ENCODE results near the gene ARMC3. TPM values are rescaled to one million over a fixed set of nuclear protein-coding genes. Genes with fewer than 3 reads are reported as not detected.
"Not testable (repeated sequence)": the region's sequence is repeated elsewhere in the genome, so short reads cannot be mapped to it uniquely, and the experiment has no call there.

ARMC3 gene
- total RNA-seq, 4 donors from 2014 or later, result not detected

DNA sequence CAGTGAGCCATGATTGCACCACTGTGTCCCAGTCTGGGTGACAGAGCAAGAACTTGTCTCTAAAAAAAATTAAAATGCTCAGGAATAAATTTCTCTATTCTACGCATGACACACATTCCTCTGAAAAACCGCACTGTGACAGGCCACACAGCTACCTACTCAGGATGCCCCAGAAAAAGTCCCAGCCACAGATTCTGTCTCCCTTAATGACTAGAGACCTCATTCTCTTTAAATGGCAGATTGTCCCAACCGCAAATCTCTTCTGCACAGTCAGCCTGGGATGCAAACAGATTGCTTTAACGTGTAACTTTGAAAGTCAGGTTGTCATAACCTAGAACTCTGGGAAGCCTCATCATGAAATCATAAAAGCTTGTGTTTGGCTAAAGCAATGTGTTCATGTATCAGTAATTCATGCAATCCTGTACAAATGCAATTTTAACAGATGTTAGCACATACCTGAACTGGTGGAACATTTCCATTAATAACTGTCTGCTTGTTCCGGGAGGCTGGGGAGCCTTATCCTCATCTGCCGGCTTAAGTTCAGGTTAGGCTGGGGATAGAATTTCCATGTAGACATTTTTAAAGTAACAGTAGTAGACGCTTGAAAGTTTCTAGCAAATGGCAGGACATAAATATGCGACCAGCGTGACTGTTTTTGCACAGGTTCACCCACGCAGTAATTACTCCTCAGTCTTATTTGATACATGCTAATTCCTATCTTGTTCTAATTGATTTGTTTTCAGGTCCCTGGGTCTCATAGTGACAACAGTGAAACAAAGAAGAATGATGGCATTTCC is 141.4 kb downstream of the ARMC3 start:
- TF ChIP-seq, protein P1, sequence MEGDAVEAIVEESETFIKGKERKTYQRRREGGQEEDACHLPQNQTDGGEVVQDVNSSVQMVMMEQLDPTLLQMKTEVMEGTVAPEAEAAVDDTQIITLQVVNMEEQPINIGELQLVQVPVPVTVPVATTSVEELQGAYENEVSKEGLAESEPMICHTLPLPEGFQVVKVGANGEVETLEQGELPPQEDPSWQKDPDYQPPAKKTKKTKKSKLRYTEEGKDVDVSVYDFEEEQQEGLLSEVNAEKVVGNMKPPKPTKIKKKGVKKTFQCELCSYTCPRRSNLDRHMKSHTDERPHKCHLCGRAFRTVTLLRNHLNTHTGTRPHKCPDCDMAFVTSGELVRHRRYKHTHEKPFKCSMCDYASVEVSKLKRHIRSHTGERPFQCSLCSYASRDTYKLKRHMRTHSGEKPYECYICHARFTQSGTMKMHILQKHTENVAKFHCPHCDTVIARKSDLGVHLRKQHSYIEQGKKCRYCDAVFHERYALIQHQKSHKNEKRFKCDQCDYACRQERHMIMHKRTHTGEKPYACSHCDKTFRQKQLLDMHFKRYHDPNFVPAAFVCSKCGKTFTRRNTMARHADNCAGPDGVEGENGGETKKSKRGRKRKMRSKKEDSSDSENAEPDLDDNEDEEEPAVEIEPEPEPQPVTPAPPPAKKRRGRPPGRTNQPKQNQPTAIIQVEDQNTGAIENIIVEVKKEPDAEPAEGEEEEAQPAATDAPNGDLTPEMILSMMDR (IDR thresholded peaks at IDR 0.05), result no peak
- no peak for TF ChIP-seq POLR2A (IDR thresholded peaks at IDR 0.05)
- intact Hi-C loops (cut with DNase I; ENCODE audit: low total_unique reads), result no loop called here
- no peak overlapping the region for H3K4me3 ChIP-seq (ENCODE audit: low read depth, poor library complexity, severe bottlenecking)
- 81 to 84% methylated on average over 10 of the region's 10 CpGs for WGBS, 2 donors
- DNase-seq (ENCODE audit: low spot score in 2 of 2), result no peak

DNA sequence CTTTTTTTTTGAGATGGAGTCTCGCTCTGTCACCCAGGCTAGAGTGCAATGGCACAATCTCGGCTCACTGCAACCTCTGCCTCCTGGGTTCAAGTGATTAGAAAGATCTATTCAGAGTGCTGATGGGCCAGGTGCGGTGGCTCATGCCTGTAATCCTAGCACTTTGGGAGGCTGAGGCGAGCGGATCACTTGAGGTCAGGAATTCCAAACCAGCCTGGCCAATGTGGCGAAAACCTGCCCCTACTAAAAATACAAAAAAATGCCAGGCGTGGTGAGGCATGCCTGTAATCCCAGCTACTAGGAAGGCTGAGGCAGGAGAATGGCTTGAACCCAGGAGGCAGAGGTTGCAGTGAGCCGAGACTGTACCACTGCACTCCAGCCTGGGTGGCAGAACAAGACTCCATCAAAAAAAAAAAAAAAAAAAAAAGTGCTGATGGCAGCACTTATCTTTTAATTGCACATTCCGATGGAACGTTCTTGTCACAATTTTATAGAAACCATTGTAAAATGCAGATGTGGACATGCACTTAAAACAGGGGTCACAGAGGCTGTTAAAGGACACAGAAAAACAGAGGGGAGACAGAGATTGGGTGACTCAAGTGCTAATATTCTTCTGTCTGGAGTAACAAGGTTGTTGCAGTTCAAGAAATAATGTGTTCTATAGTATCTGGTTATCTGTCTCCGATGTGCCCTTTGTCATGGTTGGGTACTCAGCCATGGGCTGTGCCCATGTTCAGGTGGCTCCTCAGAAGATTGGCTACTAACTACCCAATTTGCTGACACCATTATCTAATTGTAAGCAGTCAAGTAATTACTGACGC is 142.4 kb downstream of the ARMC3 start:
- intact Hi-C loops (cut with DNase I; ENCODE audit: low total_unique reads); H3K4me3 ChIP-seq (ENCODE audit: low read depth, poor library complexity, severe bottlenecking); DNase-seq (ENCODE audit: low spot score in 2 of 2): not testable (repeated sequence)
- WGBS, 2 donors, result 83 to 84% methylated on average over 12 of the region's 12 CpGs

DNA sequence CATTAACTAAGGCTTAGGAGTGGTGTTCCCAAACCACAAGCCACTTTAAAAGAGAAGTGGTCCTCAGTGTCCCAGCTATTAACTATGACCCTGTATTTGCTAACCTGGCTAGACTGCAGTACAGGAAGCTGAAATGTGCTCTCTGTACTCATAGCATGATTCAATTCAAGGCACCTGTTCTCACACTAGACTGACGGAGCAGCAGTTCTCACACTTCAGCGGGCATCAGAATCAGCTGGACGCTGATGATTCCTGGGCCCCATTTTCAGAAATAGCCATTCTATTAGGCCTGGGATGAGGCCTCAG is 143.0 kb downstream of the ARMC3 start:
- DNase-seq (ENCODE audit: low spot score in 2 of 2), result no peak
- H3K4me3 ChIP-seq (ENCODE audit: low read depth, poor library complexity, severe bottlenecking), result no peak overlapping the region
- intact Hi-C loops (cut with DNase I; ENCODE audit: low total_unique reads), result no loop called here
- TF ChIP-seq, protein P1 (IDR thresholded peaks at IDR 0.05), result no peak
- no peak for TF ChIP-seq POLR2A (IDR thresholded peaks at IDR 0.05)
- 93 to 95% methylated on average over 3 of the region's 3 CpGs for WGBS, 2 donors

DNA sequence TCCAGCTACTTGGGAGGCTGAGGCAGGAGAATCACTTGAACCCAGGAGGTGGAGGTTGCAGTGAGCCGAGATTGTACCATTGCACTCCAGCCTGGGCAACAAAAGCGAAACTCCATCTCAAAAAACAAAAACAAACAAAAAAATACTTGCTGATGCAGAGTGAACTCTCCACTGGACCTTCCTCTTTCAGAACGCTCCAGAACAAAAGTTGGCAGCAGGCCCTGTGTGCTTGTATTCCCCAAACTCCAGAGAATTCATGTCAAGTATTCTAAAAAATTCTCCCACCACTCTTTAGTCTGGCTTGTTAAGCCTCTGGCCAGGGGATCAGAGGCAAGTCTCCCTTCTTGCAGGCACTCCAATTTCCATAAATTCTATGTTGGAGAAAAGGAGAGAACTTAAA is 144.7 kb downstream of the ARMC3 start:
- WGBS, 2 donors, result 68 to 84% methylated on average over 3 of the region's 3 CpGs
- H3K4me3 ChIP-seq (ENCODE audit: low read depth, poor library complexity, severe bottlenecking); DNase-seq (ENCODE audit: low spot score in 2 of 2); intact Hi-C loops (cut with DNase I; ENCODE audit: low total_unique reads): not testable (repeated sequence)

DNA sequence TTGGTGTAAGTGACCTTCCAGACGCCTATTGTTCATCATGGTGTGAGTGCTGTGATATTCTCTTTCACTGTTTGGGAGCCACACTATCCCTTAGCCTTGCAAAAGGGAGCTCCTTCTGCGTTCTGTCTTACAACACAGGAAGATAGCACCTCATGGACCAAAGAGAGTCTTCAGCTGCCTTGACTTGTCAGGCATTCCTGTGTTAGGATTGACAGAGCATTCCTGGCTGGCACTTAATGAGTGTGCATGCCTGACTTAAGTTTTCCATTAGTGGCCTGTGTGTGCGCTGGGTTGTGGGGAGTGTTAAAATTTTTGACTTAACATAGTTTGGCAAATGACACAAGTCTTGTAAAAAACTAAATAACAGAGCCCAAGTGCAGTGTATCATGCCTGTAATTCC is 145.7 kb downstream of the ARMC3 start:
- H3K4me3 ChIP-seq (ENCODE audit: low read depth, poor library complexity, severe bottlenecking), result no peak overlapping the region
- TF ChIP-seq, protein P1 (IDR thresholded peaks at IDR 0.05), result no peak
- no peak for TF ChIP-seq POLR2A (IDR thresholded peaks at IDR 0.05)
- DNase-seq (ENCODE audit: low spot score in 2 of 2), result no peak
- 57 to 61% methylated on average over 3 of the region's 3 CpGs for WGBS, 2 donors
- intact Hi-C loops (cut with DNase I; ENCODE audit: low total_unique reads), result no loop called here

DNA sequence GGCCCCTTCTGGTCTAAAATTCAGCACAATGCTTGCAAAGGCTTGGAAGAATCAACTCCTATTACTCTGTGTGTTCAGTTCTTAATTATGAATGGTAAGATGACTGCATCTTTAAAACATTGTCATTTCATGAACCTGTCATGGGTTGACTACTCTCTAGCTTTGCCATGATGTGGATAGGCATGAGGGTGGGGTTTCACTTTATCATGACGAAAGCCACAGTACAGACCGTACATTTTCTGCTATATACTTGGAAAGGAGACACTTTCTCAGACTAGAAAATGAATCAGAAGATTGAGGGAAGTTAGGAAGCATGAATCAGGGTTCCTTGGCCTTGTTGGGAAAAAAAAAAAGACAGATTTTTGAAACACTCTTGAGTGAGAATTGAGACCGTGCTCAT is 147.8 kb downstream of the ARMC3 start:
- no peak for DNase-seq (ENCODE audit: low spot score in 2 of 2)
- intact Hi-C loops (cut with DNase I; ENCODE audit: low total_unique reads), result no loop called here
- no peak overlapping the region for H3K4me3 ChIP-seq (ENCODE audit: low read depth, poor library complexity, severe bottlenecking)
- no peak for TF ChIP-seq POLR2A (IDR thresholded peaks at IDR 0.05)
- TF ChIP-seq, protein P1 (IDR thresholded peaks at IDR 0.05), result no peak
- 89% methylated on average over 3 of the region's 3 CpGs for WGBS, 2 donors

Data from lower leg skin (tissue), 4 donors.